ENCODE data around the gene VWF. TPM values are rescaled to one million over a fixed set of nuclear protein-coding genes. Genes with fewer than 3 reads are reported as not detected.

The VWF gene
- total and polyA plus RNA-seq, 10 of the 15 experiments (the other 5 are each of a cell fraction or from before 2014, with no cell fraction given): 0.08 to 0.23 TPM; not detected in 8

DNA sequence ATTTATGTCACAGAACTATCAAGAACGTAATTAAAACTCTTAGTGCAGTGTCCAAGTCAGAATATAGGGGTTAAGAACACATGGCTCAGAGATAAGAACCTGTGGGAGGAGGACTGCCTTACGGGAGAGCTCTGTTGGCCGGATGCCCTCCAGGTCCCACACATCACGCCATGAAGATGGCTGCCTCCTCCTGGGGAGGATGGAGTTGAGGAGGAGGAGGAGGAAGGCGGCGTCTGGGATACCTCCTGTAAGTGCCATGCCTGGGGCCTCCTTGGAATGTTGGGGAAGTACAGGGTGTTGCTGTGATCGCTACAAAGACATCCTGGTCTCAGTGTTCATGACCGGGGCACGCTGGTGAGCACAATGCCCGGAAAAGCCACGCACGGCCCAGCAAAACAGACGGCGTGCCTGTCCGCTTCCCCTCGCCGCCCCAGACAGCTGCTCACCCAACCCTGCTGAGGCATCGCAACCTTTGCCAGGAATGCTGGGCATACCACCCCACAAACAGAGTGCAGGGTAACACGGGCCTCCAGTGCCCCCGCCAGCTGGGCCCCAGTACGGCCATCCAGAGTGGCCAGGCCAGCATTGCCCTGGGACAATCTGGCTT, 47.0 kb upstream of the VWF start:
- no peak overlapping the region for H3K4me3 ChIP-seq
- BruUV-seq (replicated peaks): no TSS peak
- SMC1A ChIA-PET (ENCODE audit: uncharacterized antibody, unreplicated experiment): no interaction called here
- no peak overlapping the region for H2AFZ ChIP-seq (ENCODE audit: control insufficient read depth, low read depth, low read length)
- H3K27me3 ChIP-seq (replicated peaks in 1 of 2; ENCODE audit: control insufficient read depth in 2 of 2, insufficient read depth in 2 of 2, low read length in 1 of 2): no peaks in the 10 kb centered on the region; a peak in 1 of 4 replicates
- H3K4me1 ChIP-seq (ENCODE audit: control insufficient read depth, insufficient read depth, low read length): peaks cover 19% of the 10 kb centered on the region
- TF ChIP-seq NR2C1 (IDR thresholded peaks at IDR 0.05) (no peak), CEBPB (IDR thresholded peaks at IDR 0.05; ENCODE audit: borderline replicate concordance in 1 of 2, low read depth in 2 of 2, low read length in 2 of 2) (no peak), ZNF207 (IDR thresholded peaks at IDR 0.05; ENCODE audit: borderline replicate concordance) (no peak), STAT3 (IDR thresholded peaks at IDR 0.05; ENCODE audit: low read depth, low read length) (no peak), POLR2AphosphoS5 (IDR thresholded peaks at IDR 0.05; ENCODE audit: low read length) (no peak), MTA2 (IDR thresholded peaks at IDR 0.05; ENCODE audit: low read depth) (no peak), CHD4 (IDR thresholded peaks at IDR 0.05) (no peak), PAX5 (IDR thresholded peaks at IDR 0.05; ENCODE audit: borderline replicate concordance, low read depth, low read length) (no peak), RUNX3 (IDR thresholded peaks at IDR 0.05; ENCODE audit: low read length) (no peak)
- TF ChIP-seq, protein P1, sequence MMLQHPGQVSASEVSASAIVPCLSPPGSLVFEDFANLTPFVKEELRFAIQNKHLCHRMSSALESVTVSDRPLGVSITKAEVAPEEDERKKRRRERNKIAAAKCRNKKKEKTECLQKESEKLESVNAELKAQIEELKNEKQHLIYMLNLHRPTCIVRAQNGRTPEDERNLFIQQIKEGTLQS (IDR thresholded peaks at IDR 0.05; ENCODE audit: borderline replicate concordance, extremely low read depth, low read depth, low read length): no peak
- intact Hi-C loops (cut with micrococcal nuclease; ENCODE audit: unreplicated experiment) (no loop called here), in situ Hi-C loops (cut with MboI) (no loop called here)
- H3K36me3 ChIP-seq (ENCODE audit: control insufficient read depth in 2 of 2, insufficient read depth in 2 of 2, low read length in 1 of 2): no peaks in the 10 kb centered on the region
- DNase-seq (ENCODE audit: low read depth, low spot score): no peak
- no peak overlapping the region for H3K4me2 ChIP-seq (ENCODE audit: control insufficient read depth, insufficient read depth)
- no peak for FAIRE-seq
- 74% methylated on average over 18 of the region's 21 CpGs for WGBS (ENCODE audit: insufficient coverage, insufficient replicate concordance, low lambda C conversion rate, missing lambda C conversion rate)
- CTCF ChIA-PET: no interaction called here
- ATAC-seq: no peak
- H4K20me1 ChIP-seq (ENCODE audit: control insufficient read depth, insufficient read depth): no peaks in the 10 kb centered on the region
- no peaks in the 10 kb centered on the region for H3K79me2 ChIP-seq (ENCODE audit: control insufficient read depth, insufficient read depth, low read length)
- no peak overlapping the region for H3K9ac ChIP-seq (ENCODE audit: control insufficient read depth, insufficient read depth, low read length)
- H3K9me3 ChIP-seq (replicated peaks; ENCODE audit: control insufficient read depth, insufficient read depth, low read length): no peaks in the 10 kb centered on the region
- H3K27ac ChIP-seq (ENCODE audit: control insufficient read depth, insufficient read depth): no peak overlapping the region
- POLR2A ChIA-PET: no interaction called here
- RAD21 ChIA-PET (ENCODE audit: unreplicated experiment): interaction anchor here (1.0 kb wide), 1 partner anchor 108 kb away, joined by 3 read pairs; no protein-coding TSS in a partner anchor
